K562 (cell line): ENCODE measurements around the gene BBC3. TPM values are rescaled to one million over a fixed set of nuclear protein-coding genes. Genes with fewer than 3 reads are reported as not detected.
A peak's percentile ranks its signal among the peaks of the same experiment; 100 is the strongest.

Experiments used
- ATAC-seq: fragments of 200-7000 bp; cut with Tn5 transposase; 3 replicates; pipeline ENCODE4 v1.9.1; 2020; ENCODE audit warnings: moderate library complexity
- BruUV-seq: library from RNA; stranded (reverse); fragments of 400-500 nt; replicated peaks from 2 replicates; lab custom pipeline; 2021; lab: Mats Ljungman, UMichigan
- CTCF ChIA-PET: fragments of 300-600 bp; formaldehyde crosslinking; extraction: SDS; loops from one replicate; lab custom pipeline; 2021; ENCODE audit warnings: low intra/inter-chr PET ratio; lab: Yijun Ruan, JAX
- POLR2A ChIA-PET: fragments of 300-600, 350-650 bp; sonication (Branson Sonifier 250); formaldehyde crosslinking; extraction: SDS; loops from one replicate; lab custom pipeline; 2021; ENCODE audit warnings: antibody characterized with exemption, inconsistent platforms; lab: Yijun Ruan, JAX
- DNase-seq, 4 experiments: peaks; one replicate each; pipeline versions ENCODE4 v3.0.0 to v3.0.0-alpha.2; 2011 to 2018; ENCODE audit warnings: low spot score in 3 of 4, mixed read lengths in 3 of 4; ENCODE audit errors: extremely low read depth in 1 of 4
- FAIRE-seq: peaks from 2 replicates; lab custom pipeline; 2011; peaks lifted over from hg19 to GRCh38; lab: Jason Lieb, UNC
- H2AFZ ChIP-seq: 2 replicates; pipeline ENCODE4 v1.6.0; 2011; ENCODE audit warnings: low read depth, low read length, control low read depth, inconsistent platforms
- H3K27ac ChIP-seq: fragments of 200-600 bp; 3 replicates; pipeline ENCODE4 v1.8.0; 2011; ENCODE audit warnings: low read depth, mild to moderate bottlenecking, control low read depth, inconsistent platforms, low read length, moderate library complexity, mixed read lengths; ENCODE audit errors: extremely low read depth
- H3K27me3 ChIP-seq, 2 experiments: fragments of 300-600 bp in 1 of 2; 2 replicates in 1 of 2; 3 replicates in 1 of 2; pipeline versions ENCODE4 v1.6.0 to v1.8.0; 2011; ENCODE audit warnings: inconsistent platforms in 2 of 2, low read length in 2 of 2, mild to moderate bottlenecking in 1 of 2, mixed read lengths in 1 of 2, moderate library complexity in 1 of 2; ENCODE audit not compliant: control insufficient read depth in 2 of 2, insufficient read depth in 2 of 2
- H3K36me3 ChIP-seq: fragments of 300-600 bp; 3 replicates; pipeline ENCODE4 v1.8.0; 2011; ENCODE audit warnings: mild to moderate bottlenecking, low read length, inconsistent platforms; ENCODE audit not compliant: control insufficient read depth, insufficient read depth
- H3K4me1 ChIP-seq, 2 experiments: fragments of 200-600 bp in 1 of 2; replicated peaks in 1 of 2; 2 replicates in 1 of 2; 3 replicates in 1 of 2; pipeline versions ENCODE4 v1.5.1 to v1.8.0; 2011; ENCODE audit warnings: inconsistent platforms in 2 of 2, low read length in 2 of 2, mild to moderate bottlenecking in 1 of 2, mixed read lengths in 1 of 2, moderate library complexity in 1 of 2; ENCODE audit not compliant: control insufficient read depth in 2 of 2, insufficient read depth in 2 of 2
- H3K4me2 ChIP-seq: 2 replicates; pipeline ENCODE4 v1.6.1; 2011; ENCODE audit warnings: low read length, control low read depth, inconsistent platforms, mixed read lengths; ENCODE audit not compliant: insufficient read depth
- H3K4me3 ChIP-seq: fragments of 200-600 bp; sonication (generic), shearing (Covaris generic); 2 replicates; pipeline ENCODE4 v1.5.1; 2016; ENCODE audit warnings: control low read depth, inconsistent platforms
- H3K79me2 ChIP-seq: fragments of 200-600 bp; 3 replicates; pipeline ENCODE4 v1.8.0; 2011; ENCODE audit warnings: low read length, inconsistent platforms; ENCODE audit not compliant: control insufficient read depth, insufficient read depth
- H3K9ac ChIP-seq, 2 experiments: 2 replicates each; pipeline versions ENCODE4 v1.6.0 to v1.6.1; 2011; ENCODE audit warnings: low read depth in 2 of 2, low read length in 2 of 2, control low read depth in 1 of 2, inconsistent platforms in 1 of 2, mild to moderate bottlenecking in 1 of 2, mixed read lengths in 1 of 2; ENCODE audit not compliant: insufficient read depth in 1 of 2
- H3K9me1 ChIP-seq: one replicate; pipeline ENCODE4 v1.6.0; 2011; ENCODE audit warnings: inconsistent platforms, mild to moderate bottlenecking, low read length, moderate library complexity; ENCODE audit not compliant: control insufficient read depth, insufficient read depth
- H3K9me3 ChIP-seq: replicated peaks from 2 replicates; pipeline ENCODE4 v1.5.1; 2011; ENCODE audit warnings: low read depth, low read length, inconsistent platforms; ENCODE audit not compliant: control insufficient read depth, insufficient read depth
- H4K20me1 ChIP-seq: replicated peaks from 2 replicates; pipeline ENCODE4 v1.6.1; 2011; ENCODE audit warnings: low read length, inconsistent platforms, mixed read lengths; ENCODE audit not compliant: control insufficient read depth, insufficient read depth
- CBFA2T3 ChIP-seq: fragments of 450-650 bp; IDR thresholded peaks from 2 replicates; pipeline ENCODE4 v1.6.1; 2017
- CREB3L1 ChIP-seq: fragments of 450-650 bp; IDR thresholded peaks from 2 replicates; pipeline ENCODE4 v1.6.1; 2014; ENCODE audit warnings: low read depth, mild to moderate bottlenecking, moderate library complexity, borderline replicate concordance
- HMGN3 ChIP-seq: IDR thresholded peaks from 2 replicates; pipeline ENCODE4 v1.6.1; 2011; ENCODE audit warnings: borderline replicate concordance, low read depth, mild to moderate bottlenecking, mixed read lengths, low read length; ENCODE audit not compliant: insufficient read length; ENCODE audit errors: extremely low read depth
- KDM5B ChIP-seq: fragments of 200-600 bp; sonication (generic); IDR thresholded peaks from 2 replicates; pipeline ENCODE4 v1.6.1; 2012; ENCODE audit warnings: low read depth, mild to moderate bottlenecking, moderate library complexity, low read length, control low read depth, inconsistent platforms; ENCODE audit not compliant: insufficient replicate concordance
- MTA1 ChIP-seq: fragments of 450-650 bp; IDR thresholded peaks from 2 replicates; pipeline ENCODE4 v1.6.1; 2017; ENCODE audit warnings: borderline replicate concordance
- PML ChIP-seq: IDR thresholded peaks from 2 replicates; pipeline ENCODE4 v1.6.1; 2012; ENCODE audit warnings: low read length, inconsistent platforms
- SIN3B ChIP-seq: fragments of 450-650 bp; IDR thresholded peaks from 2 replicates; pipeline ENCODE4 v1.6.1; 2017; ENCODE audit warnings: low read depth, mild to moderate bottlenecking, moderate library complexity
- SRF ChIP-seq, 2 experiments: fragments of 250-450, 450-650 bp in 1 of 2; sonication (Bioruptor Pico) in 1 of 2; sonication (generic) in 1 of 2; formaldehyde crosslinking; IDR thresholded peaks; 2 replicates each; pipeline versions ENCODE4 v1.5.0 to v1.5.1; 2020 to 2022; ENCODE audit warnings: mild to moderate bottlenecking in 1 of 2, missing genetic modification reagents in 1 of 2
- STAT5A ChIP-seq: IDR thresholded peaks from 2 replicates; pipeline ENCODE4 v1.6.1; 2012; ENCODE audit warnings: low read length, inconsistent platforms, borderline replicate concordance
- ZBTB7A ChIP-seq: IDR thresholded peaks from 2 replicates; pipeline ENCODE4 v1.6.1; 2011; ENCODE audit warnings: low read depth, mild to moderate bottlenecking, low read length, moderate library complexity, borderline replicate concordance; ENCODE audit not compliant: control insufficient read depth
- ZKSCAN8 ChIP-seq: fragments of 200-800 bp; sonication (Bioruptor generic); IDR thresholded peaks from 2 replicates; pipeline ENCODE4 v1.6.1; 2016; ENCODE audit warnings: missing genetic modification characterization, missing compliant biosample characterization
- ZNF232 ChIP-seq: sonication (generic); formaldehyde crosslinking; IDR thresholded peaks from 2 replicates; pipeline ENCODE4 v1.8.0; 2022; ENCODE audit warnings: mild to moderate bottlenecking, missing genetic modification reagents
- ZNF311 ChIP-seq: fragments of 250-450 bp; sonication (Bioruptor Pico); IDR thresholded peaks from 2 replicates; pipeline ENCODE4 v1.4.0; 2020; ENCODE audit warnings: mild to moderate bottlenecking, moderate library complexity
- WGBS: fragments of 100-300 bp; shearing (Covaris generic); methylation state at CpG from one replicate; pipeline ENCODE4 v1.1.6; 2016; ENCODE audit warnings: low coverage, mixed read lengths; ENCODE audit not compliant: insufficient coverage; ENCODE audit errors: missing lambda C conversion rate; 5-methylcytosine and 5-hydroxymethylcytosine counted together
- in situ Hi-C: fragments of 300-500 bp; cut with MboI; formaldehyde crosslinking; loops from 4 replicates; pipeline ENCODE4 v1.15.0; 2018; ENCODE audit warnings: inconsistent platforms, mixed read lengths
- intact Hi-C: fragments of 100-400 bp; cut with micrococcal nuclease; formaldehyde crosslinking; loops from 2 replicates; pipeline ENCODE4 v1.14.2; 2022
- polyA plus RNA-seq, 8 experiments: library from polyadenylated mRNA; depleted of rRNA in 4 of 8; stranded (reverse) in 5 of 8; unstranded in 3 of 8; fragments of >200 nt; fragmentation: Nextera tagmentation in 2 of 8; fragmentation: Illumina TruSeq in 1 of 8; extraction: Ambion mirVana in 2 of 8; extraction: Trizol in 1 of 8; gene quantifications; 2 replicates each; pipeline versions ENCODE4 v1.2.1 to v1.2.3, GENCODE V29; 2011 to 2014; ENCODE audit warnings: inconsistent platforms in 1 of 8, missing spikeins in 1 of 8
- total RNA-seq, 7 experiments: library from RNA; depleted of rRNA in 6 of 7; stranded (reverse); fragments of >200 nt in 6 of 7; fragmentation: Illumina TruSeq in 2 of 7; extraction: Trizol in 2 of 7; gene quantifications; 2 replicates each; pipeline versions ENCODE4 v1.2.1 to v1.2.3, GENCODE V29; 2011 to 2021; ENCODE audit warnings: low replicate concordance in 1 of 7
- TF ChIP-seq, protein P1 (sequence below): sonication (generic); formaldehyde crosslinking; IDR thresholded peaks from 2 replicates; pipeline ENCODE4 v1.8.1; 2023; ENCODE audit warnings: mild to moderate bottlenecking, missing genetic modification reagents

BBC3 gene
- total and polyA plus RNA-seq, 9 of the 15 experiments (the other 6 are each of a cell fraction or from before 2014, with no cell fraction given), result 0.15 to 30.7 (median 4.8) TPM

GRCh38 chr19:47274071-47274890 lies 43.3 kb upstream of the BBC3 start, which contains the start of gene INAFM1 (continued):
- no peak for TF ChIP-seq ZKSCAN8

DNA sequence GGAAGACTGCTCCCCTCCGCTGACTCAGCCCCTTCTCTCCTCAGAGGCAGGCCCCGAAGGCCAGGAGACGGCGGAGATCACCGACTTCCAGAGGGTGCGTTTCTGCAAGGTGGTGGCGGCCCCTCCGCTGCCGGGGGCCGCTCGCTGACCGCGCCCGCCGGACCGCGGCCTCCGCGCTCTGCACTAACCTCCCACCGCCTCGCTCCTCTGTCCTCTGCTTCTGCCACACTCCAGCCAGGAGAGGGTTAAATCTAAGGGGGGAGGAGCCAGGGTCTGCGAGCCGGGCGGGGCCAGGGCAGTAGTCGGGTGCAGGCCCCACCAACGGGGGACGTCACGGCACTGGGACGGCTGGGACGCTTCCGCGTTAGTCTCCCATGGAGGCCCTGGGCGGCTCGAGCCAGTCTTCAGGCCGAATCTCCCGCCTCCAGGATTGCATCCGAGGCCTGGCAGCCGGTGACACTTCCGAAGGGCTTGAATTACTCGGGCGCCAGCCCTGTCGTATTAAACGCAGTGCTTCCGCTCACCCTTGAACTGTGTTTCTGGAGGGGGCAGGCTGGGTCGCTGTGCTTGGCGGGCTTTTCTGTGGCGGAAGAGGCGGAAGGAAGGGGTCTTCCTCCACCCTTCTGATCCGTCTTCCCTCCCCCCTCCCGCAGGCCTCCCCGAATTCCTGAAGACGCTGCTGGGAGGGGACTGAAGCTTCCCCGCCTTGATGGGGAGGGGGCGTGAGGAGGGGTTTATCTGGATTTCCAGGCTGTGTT lies 42.5 kb upstream of the BBC3 start:
- BruUV-seq, result TSS peak; percentile 50
- TF ChIP-seq PML (peak; percentile 52), SIN3B (peak; percentile 56), HMGN3 (peak; percentile 92), ZNF232 (CRISPR knock-in tag) (0 out of 2 replicates have a peak, but pooled peaks have one; percentile 68), SRF (CRISPR knock-in tag; IDR thresholded peaks at IDR 0.05) (peak in 1 of 2 experiments; percentile 7; a peak in 1 of 4 replicates), MTA1 (no peak), CREB3L1 (peak; percentile 82), ZNF311 (CRISPR knock-in tag) (no peak), KDM5B (peak; percentile 76), STAT5A (0 out of 2 replicates have a peak, but pooled peaks have one; percentile 1), ZBTB7A (peak; percentile 92; the same call in 1 of the 2 replicates), CBFA2T3 (peak; percentile 26; the same call in 1 of the 2 replicates)
- TF ChIP-seq, protein P1, sequence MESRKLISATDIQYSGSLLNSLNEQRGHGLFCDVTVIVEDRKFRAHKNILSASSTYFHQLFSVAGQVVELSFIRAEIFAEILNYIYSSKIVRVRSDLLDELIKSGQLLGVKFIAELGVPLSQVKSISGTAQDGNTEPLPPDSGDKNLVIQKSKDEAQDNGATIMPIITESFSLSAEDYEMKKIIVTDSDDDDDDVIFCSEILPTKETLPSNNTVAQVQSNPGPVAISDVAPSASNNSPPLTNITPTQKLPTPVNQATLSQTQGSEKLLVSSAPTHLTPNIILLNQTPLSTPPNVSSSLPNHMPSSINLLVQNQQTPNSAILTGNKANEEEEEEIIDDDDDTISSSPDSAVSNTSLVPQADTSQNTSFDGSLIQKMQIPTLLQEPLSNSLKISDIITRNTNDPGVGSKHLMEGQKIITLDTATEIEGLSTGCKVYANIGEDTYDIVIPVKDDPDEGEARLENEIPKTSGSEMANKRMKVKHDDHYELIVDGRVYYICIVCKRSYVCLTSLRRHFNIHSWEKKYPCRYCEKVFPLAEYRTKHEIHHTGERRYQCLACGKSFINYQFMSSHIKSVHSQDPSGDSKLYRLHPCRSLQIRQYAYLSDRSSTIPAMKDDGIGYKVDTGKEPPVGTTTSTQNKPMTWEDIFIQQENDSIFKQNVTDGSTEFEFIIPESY (CRISPR knock-in tag), result peak; percentile 26; the same call in 1 of the 2 replicates

More for the DNA sequence above, 42.5 kb upstream of the BBC3 start:
- H2AFZ ChIP-seq, result peak overlapping the region; percentile 64
- H3K79me2 ChIP-seq, result peaks cover 20% of the 10 kb centered on the region
- peaks cover 34 to 67% of the 10 kb centered on the region in 2 experiments for H3K4me1 ChIP-seq
- peaks cover 26% of the 10 kb centered on the region; the same call in 1 of the 3 replicates for H3K36me3 ChIP-seq
- intact Hi-C loops (loop anchor here (1.0 kb wide), 1 partner anchor 16 kb away; no protein-coding TSS in a partner anchor), in situ Hi-C loops (no loop called here)
- peak; percentile 85 to 97 (median 89) for DNase-seq
- no peaks in the 10 kb centered on the region for H4K20me1 ChIP-seq
- peak; percentile 96 for FAIRE-seq
- H3K4me3 ChIP-seq, result peak overlapping the region; percentile 74
- ChIA-PET POLR2A (interaction anchor here (0.6 to 3.2 kb wide), 7 partner anchors 16 to 130 kb away, joined by 3 to 25 read pairs (median 4); partner anchors contain the start of gene DHX34), CTCF (interaction anchor here (1.0 kb wide), 1 partner anchor 22 kb away, joined by 3 read pairs; no protein-coding TSS in a partner anchor)
- no peaks in the 10 kb centered on the region for H3K9me3 ChIP-seq
- WGBS, result 1% methylated on average over 22 of the region's 54 CpGs
- H3K27me3 ChIP-seq, result no peaks in the 10 kb centered on the region
- H3K4me2 ChIP-seq, result peak overlapping the region; percentile 83
- no peaks in the 10 kb centered on the region for H3K9me1 ChIP-seq
- peak overlapping the region; percentile 86 to 97 for H3K9ac ChIP-seq
- ATAC-seq, result peak; percentile 85
- peak overlapping the region; percentile 95 for H3K27ac ChIP-seq
